Measurements from ENCODE around the gene SH3RF3.

SH3RF3 gene

GRCh38 chr2:109180786-109181185 lies 51.8 kb downstream of the SH3RF3 start:
- no peak for DNase-seq (ENCODE audit: low read depth in 2 of 2)

GRCh38 chr2:109182426-109182825 lies 53.4 kb downstream of the SH3RF3 start:
- no peak for DNase-seq (ENCODE audit: low read depth in 2 of 2)

GRCh38 chr2:109183871-109184270 lies 54.9 kb downstream of the SH3RF3 start:
- no peak for DNase-seq (ENCODE audit: low read depth in 2 of 2)

- DNase-seq (ENCODE audit: low read depth in 2 of 2), result no peak
Observed at GRCh38 chr2:109184368-109184767, 55.4 kb downstream of the SH3RF3 start.

GRCh38 chr2:109185338-109185737 lies 56.3 kb downstream of the SH3RF3 start:
- DNase-seq (ENCODE audit: low read depth in 2 of 2), result no peak

GRCh38 chr2:109185821-109186570 lies 57.0 kb downstream of the SH3RF3 start:
- DNase-seq (ENCODE audit: low read depth in 2 of 2), result no peak

GRCh38 chr2:109186656-109187250 lies 57.7 kb downstream of the SH3RF3 start:
- no peak for DNase-seq (ENCODE audit: low read depth in 2 of 2)

- DNase-seq (ENCODE audit: low read depth in 2 of 2), result no peak
Observed at GRCh38 chr2:109187711-109188495, 58.9 kb downstream of the SH3RF3 start.

- no peak for DNase-seq (ENCODE audit: low read depth in 2 of 2)
Observed at GRCh38 chr2:109188496-109188890, 59.5 kb downstream of the SH3RF3 start.

- DNase-seq (ENCODE audit: low read depth in 2 of 2), result no peak
Observed at GRCh38 chr2:109188898-109189297, 59.9 kb downstream of the SH3RF3 start.

GRCh38 chr2:109189751-109190150 lies 60.7 kb downstream of the SH3RF3 start:
- DNase-seq (ENCODE audit: low read depth in 2 of 2), result no peak

- no peak for DNase-seq (ENCODE audit: low read depth in 2 of 2)
Observed at GRCh38 chr2:109193807-109194619, 65.0 kb downstream of the SH3RF3 start.

- DNase-seq (ENCODE audit: low read depth in 2 of 2), result no peak
Observed at GRCh38 chr2:109194620-109194937, 65.6 kb downstream of the SH3RF3 start.

- DNase-seq (ENCODE audit: low read depth in 2 of 2), result no peak
Observed at GRCh38 chr2:109195193-109196045, 66.4 kb downstream of the SH3RF3 start.

- DNase-seq (ENCODE audit: low read depth in 2 of 2), result no peak
Observed at GRCh38 chr2:109196081-109196875, 67.3 kb downstream of the SH3RF3 start.

- no peak for DNase-seq (ENCODE audit: low read depth in 2 of 2)
Observed at GRCh38 chr2:109197491-109198418, 68.8 kb downstream of the SH3RF3 start.

GRCh38 chr2:109199790-109200189 lies 70.8 kb downstream of the SH3RF3 start:
- no peak for DNase-seq (ENCODE audit: low read depth in 2 of 2)

- no peak for DNase-seq (ENCODE audit: low read depth in 2 of 2)
Observed at GRCh38 chr2:109200616-109201464, 71.8 kb downstream of the SH3RF3 start.

Data from stimulated activated CD8-positive, alpha-beta memory T cell treated with anti-CD3 and anti-CD28 coated beads, Interleukin-15, amount 100 ng/mL, for 4 hours (primary cell).